ENCODE results near the gene BRDT.

GRCh38 chr1:92051948-92052347 is 102.7 kb downstream of the BRDT start:
- no peak for TF ChIP-seq CTCF (conservative IDR thresholded peaks at IDR 0.05; ENCODE audit: low read depth, low read length)
- no peak for TF ChIP-seq EZH2 (IDR thresholded peaks at IDR 0.05; ENCODE audit: low read length, unreplicated experiment)
